GM19372 (cell line): ENCODE results near the gene FXYD1.

ENCODE experiments used
- ATAC-seq: cut with Tn5 transposase; IDR thresholded peaks from one replicate; pipeline ENCODE4 v1.9.1; 2021; ENCODE audit warnings: mild to moderate bottlenecking, low read depth, moderate library complexity; ENCODE audit not compliant: unreplicated experiment

Gene FXYD1

GRCh38 chr19:35156673-35157014 lies 18.0 kb downstream of the FXYD1 start:
- ATAC-seq, result no peak

- no peak for ATAC-seq
Observed at GRCh38 chr19:35157431-35157830, 18.8 kb downstream of the FXYD1 start.

- no peak for ATAC-seq
Observed at GRCh38 chr19:35159606-35160005, 21.0 kb downstream of the FXYD1 start.

GRCh38 chr19:35160629-35161433 lies 22.2 kb downstream of the FXYD1 start:
- no peak for ATAC-seq

- no peak for ATAC-seq
Observed at GRCh38 chr19:35161434-35161743, 22.8 kb downstream of the FXYD1 start.

GRCh38 chr19:35162471-35163326 lies 24.1 kb downstream of the FXYD1 start:
- ATAC-seq, result no peak

GRCh38 chr19:35164418-35164817 lies 25.8 kb downstream of the FXYD1 start:
- ATAC-seq, result no peak

- no peak for ATAC-seq
Observed at GRCh38 chr19:35165200-35166058, 26.8 kb downstream of the FXYD1 start.

- ATAC-seq, result no peak
Observed at GRCh38 chr19:35166100-35167063, 27.8 kb downstream of the FXYD1 start.

- no peak for ATAC-seq
Observed at GRCh38 chr19:35167251-35168119, 28.9 kb downstream of the FXYD1 start.

GRCh38 chr19:35168196-35168595 lies 29.6 kb downstream of the FXYD1 start:
- ATAC-seq, result no peak

- ATAC-seq, result no peak
Observed at GRCh38 chr19:35169221-35169995, 30.8 kb downstream of the FXYD1 start.

- ATAC-seq, result no peak
Observed at GRCh38 chr19:35170359-35171061, 31.9 kb downstream of the FXYD1 start.

- no peak for ATAC-seq
Observed at GRCh38 chr19:35171730-35172129, 33.1 kb downstream of the FXYD1 start.

- ATAC-seq, result no peak
Observed at GRCh38 chr19:35174226-35174625, 35.6 kb downstream of the FXYD1 start.

- ATAC-seq, result no peak
Observed at GRCh38 chr19:35176181-35176570, 37.6 kb downstream of the FXYD1 start.

GRCh38 chr19:35177377-35178274 lies 39.0 kb downstream of the FXYD1 start:
- ATAC-seq, result no peak
